Stimulated activated CD4-positive, alpha-beta T cell treated with anti-CD3 and anti-CD28 coated beads, TNF-alpha, amount 100 ng/mL, for 24 hours (primary cell): ENCODE measurements around the gene NR4A1.
A peak's percentile ranks its signal among the peaks of the same experiment; 100 is the strongest.

Experiments used
- DNase-seq, 3 experiments: peaks; one replicate each; pipeline ENCODE4 v3.0.0-alpha.2; 2020; ENCODE audit warnings: low read depth in 3 of 3

The NR4A1 gene

DNA sequence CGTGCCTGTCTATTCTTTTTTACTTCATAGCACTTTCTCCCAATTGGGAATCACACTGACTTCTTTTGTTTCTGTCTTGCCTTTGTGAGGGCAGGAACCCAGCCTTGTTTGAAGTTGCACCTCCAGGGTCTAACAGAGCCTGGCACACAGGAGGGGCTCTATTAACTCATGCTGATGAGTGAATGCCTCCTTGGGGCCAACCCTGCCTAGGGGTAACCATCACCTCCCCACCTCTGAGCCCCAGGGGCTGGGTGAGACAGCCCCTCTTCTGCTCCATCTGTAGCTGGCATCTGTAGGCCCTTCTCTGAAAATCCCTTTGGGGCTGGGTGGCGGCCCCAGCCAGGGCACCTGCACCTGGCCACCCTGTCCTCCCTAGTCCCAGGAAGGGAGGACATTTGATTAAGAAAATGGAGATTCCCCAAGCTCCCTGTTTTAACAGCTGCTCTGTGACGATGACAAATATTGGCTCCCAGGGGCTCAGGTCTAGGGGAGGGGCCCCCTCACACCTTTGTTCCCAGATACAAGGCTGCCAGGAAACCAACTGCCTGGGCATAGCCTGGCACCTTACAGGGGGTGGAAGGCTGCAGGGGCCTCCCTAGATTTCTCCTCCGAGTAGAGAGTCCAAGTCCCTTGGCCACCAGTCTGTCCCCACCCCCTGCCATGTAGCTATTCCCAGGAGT, 32.7 kb upstream of the NR4A1 start:
- DNase-seq = no peak

DNA sequence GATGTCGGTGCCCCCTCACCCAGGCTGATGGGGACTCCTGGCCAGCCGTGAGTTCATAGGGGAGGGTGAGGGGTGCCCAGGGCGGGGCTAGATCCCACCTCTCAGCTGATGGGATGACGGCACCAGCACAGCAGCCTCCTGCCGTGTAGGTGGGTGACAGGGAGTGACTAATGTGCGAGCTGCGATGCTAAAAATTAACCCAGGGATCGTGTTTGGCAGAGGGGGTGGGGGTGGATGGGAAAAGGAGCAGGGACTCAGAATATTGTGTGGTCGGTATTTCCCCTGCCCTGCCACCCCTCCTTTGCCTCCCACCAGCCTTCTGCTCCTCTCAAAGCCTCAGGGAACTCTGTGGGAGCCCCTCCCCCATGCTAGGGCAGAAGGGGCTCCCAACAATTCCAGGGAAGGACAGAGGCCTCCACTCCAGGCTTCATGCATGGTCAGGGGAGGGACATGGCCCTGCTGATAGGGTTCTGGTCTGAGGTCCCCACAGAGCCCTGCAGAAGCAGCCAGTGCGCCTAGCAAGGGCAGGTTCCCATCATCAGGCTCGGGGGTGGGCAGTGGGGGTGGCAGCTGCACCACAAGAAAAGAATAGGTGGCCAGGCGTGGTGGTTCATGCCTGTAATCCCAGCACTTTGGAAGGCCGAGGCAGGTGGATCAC, 32.0 kb upstream of the NR4A1 start:
- DNase-seq = no peak

DNA sequence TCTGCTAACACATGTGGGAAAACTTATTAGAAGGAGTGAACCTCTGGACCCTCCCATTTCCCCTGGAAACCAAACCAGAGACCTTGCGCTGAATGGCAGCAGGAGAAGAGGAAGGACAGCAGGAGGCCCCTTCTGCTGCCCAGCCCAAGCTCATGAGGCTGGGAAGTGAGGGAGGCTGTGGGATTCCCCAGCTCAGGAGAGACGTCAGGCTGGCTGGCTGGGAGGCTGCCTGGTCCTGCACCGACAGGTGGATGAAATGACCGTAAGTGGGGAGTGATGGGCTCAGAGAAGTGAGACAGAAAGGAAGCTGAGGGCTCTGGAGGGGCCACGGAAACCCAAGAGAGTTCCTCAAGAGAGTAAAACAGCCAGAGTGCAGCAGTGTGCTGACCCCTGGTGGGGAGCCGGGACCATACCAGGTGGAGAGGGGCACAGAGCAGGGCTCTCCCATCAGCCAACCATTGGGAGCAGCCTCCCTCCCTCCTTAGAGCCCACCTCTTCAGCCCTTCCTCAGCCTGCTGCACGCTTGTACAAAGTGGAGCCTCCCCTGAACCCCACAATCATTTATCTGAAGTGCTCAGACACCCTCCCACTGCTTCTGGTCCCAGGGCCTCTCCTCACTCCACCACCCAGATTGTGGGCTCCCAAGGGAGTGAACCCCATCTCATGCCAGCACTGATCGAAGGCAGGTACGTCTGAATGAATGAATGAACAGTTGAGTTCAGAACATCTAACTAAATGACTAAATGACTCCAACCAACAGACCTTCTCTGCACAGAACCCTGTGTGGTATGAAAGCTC, 30.5 kb upstream of the NR4A1 start:
- peak in 1 of 3 experiments; percentile 57 for DNase-seq

DNA sequence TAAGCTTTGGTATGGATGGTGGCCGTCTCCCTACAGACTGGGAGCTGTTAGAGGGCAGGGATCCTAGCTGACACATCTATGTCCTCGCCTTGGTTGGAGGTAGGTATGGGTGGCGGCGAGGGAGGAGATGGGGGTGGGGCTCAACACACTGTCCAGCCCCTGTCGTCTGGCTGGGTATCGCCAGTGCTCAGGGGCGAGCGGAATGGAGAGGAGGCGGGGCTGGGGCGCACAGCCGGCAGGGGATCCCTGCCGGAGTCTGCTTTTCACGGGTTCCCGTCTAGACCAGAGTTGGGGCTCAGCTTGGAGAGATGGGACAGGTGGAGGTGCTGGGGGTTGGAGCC, 28.4 kb upstream of the NR4A1 start:
- no peak for DNase-seq

DNA sequence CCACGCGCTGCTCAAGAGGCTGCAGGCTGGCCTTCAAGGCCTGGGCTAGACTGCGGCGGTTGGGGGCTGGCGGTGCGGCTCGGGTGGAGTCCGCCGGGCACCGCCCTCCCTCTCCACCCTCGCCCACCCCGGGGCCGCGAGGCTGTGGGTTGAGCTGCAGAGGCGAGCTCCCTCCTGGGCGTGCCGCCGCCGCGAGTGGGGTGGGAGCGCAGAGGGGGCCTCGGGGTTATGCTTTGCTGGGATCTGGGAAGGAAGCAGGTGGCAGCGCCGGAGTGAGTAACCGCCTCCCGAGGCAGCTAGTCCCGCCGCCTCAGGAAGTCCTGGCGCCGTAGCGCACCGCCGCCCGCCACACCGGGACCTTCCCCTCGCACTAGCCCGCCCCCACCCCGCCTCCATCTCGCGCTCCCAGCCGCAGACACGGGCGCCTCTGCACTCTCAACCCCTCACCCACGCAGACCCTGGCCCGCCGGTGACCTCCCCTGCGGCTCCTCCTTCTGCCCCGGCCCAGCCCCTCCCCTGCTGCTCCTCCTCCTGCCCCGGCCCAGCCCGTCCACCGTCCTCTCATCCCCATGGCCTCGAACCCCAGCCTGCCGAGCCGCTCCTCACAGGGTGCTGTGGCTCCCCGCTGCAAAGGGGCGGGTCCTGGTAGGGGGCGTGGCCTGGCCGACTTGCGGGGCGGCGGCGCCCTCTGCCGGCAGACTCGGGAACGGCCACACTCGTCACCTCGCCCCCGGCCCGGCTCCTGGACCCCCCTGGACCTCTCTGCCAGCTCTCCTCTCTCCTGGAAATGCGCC, 27.9 kb upstream of the NR4A1 start:
- peak; percentile 88 to 95 (median 89) for DNase-seq

DNA sequence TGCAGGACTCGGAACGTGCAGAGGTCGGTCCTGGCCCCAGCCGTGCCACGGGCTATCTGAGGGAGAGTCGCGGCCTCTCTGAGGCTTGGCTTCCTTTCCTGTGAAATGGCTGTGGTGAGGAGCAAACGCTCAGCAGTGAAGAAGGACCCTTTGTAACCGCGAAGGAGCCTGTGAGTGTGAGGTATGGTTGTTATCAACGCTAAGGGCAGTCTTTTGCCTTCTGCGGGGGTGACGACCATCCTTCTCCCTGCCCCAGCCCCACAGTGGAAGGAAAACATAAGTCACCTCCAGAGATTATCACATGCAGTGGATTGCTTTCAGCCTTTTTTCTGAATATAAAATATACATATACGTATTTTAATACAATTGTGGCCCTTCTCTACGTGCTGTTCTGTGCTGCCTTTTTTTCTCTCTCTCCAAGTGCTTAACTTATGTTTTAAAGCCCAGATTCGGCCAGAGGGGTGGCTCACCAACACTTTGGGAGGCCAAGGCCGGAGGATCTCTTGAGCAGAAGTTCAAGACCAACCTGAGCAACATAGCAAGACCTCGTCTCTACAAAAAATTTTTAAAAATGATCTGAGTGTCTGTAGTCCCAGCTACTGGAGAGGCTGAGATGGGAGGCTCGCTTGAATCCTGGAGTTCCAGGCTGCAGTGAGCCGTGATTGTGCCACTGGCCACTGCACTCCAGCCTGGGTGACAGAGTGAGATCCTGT, 27.1 kb upstream of the NR4A1 start:
- DNase-seq = no peak

DNA sequence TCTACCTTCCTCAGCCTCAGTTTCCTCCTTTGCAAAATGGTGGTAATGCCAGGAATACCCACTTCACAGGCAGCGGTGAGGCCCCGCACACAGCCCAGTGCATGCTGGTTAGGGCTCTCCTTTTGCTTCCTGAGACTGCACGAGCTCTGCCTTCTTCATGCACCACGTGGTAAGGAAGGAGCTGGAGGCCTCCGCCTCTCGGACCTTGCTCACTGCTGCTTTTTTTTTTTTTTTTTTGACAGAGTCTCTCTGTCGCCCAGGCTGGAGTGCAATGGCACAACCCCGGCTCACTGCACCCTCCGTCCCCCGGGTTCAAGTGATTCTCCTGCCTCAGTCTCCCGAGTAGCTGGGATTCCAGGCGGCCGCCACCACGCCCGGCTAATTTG, 26.4 kb upstream of the NR4A1 start:
- peak in 1 of 3 experiments; percentile 69 for DNase-seq

DNA sequence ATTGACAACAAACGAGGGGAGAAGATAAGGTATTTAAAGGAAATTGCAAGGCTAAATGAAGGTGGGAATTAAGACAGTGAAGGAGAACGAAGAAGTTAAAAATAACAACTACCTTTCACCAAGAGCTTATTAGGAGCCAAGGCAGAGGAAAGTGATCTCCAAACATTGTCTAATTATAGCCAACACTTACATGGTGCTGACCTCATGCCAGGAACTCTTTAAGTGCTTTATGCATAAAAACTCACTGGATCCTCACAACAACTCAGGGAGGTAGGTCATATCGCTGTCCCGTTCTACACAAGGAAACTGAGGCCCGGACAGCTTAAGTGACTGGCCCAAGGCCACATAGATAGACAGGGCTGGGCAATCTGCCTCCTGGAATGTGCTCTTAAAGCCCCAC, 25.0 kb upstream of the NR4A1 start:
- no peak for DNase-seq

DNA sequence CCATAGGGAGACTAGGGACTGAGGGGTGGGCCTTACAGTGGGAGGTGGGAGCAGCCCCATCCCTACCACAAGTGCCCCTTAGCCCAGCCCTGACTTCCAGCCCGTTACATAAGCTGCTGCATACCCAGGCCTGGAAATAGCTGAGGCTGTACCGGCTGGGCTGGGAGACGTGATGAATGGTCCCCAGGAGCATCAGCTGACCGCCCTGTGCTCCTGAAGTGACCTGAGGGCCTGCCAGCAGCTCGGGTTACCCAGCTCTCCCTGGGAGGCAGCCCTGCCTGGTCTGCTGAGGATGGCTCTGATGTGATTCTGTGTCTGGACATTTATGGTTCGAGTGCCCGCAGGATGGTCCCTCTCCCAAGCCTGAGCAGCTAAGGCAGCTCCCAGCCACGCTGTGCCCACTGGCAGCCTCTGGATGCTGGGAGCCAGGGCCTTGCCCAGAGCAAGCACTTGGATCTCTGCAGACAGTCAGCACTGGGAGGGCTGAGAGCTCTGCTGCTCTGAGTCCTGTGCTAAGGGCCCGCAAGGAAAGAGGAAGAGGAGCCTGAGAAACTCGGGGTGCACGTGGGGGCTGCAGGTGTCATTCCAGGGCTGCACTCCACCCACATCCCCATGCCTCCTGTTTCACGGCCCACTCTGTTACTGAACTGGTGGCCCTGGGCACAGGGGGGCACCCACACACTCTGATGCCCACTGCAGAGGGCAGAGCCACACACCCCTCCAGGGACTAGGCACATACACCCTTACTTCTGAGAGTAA, 24.0 kb upstream of the NR4A1 start:
- DNase-seq = no peak

DNA sequence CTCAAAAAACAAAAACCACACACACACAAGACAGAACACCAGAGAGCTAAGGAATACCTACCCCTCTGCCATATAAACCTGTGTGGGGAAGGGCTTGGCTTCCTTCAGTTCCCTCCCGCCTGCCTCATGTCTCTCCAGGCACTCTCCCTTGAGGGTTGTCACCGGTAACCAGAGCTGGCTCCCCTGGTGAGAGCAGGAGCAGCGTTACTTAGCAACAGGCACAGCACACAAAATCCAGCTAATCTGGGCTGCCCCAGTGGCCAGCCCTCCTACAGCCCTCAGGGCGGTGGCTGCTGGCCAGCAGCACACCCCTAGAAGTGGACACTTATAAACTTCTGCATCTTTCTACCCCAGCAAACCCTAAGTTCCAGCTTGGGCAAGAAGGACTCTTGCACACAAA, 21.6 kb upstream of the NR4A1 start:
- no peak for DNase-seq

DNA sequence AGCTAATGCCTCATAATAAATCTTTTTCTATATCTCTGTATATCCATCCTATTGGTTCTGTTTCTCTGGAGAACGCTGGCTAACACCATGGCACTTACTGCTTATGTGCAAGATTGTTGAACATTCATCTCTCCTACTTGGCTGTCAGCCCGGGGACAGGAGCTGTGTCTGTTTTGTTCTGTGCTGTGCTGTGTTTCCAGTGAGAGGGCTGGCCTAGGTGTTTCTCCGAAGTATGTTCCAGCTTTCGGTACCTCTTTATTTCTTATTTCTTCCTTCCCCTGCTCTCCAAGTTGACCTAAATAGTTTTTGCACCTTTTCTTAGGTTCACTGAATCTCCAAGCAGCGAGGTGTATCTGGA, 18.8 kb upstream of the NR4A1 start:
- DNase-seq = no peak

DNA sequence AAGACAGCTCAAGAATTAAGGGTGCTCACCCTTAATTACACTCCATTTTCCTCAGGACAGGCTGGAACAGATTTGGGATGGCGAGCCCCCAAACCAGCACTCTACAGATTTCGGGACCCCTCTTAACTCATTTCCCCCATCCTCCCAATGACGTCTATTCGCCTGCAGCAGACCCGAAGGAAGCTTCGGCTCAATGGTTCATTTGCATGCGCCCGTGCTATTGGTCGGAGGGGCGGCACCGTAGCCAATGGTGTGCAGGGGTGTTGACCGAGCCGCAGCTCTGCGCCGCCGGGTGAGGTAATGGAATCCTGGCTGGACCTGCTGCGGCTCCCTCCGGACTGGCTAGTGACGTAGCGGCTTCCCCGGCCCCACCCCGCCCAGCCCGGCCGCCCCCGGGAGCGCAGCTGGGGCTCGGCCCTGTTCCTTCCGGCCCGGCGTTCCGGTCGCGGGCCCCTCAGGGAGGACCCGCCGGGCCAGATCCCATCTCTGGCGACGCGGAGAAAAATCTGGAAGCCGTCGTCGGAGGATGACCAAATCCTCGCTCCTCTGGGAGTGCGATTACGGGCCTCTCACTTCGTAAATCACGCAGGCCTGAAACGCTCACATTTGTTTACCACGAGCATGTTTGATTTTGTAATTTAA, 18.3 kb upstream of the NR4A1 start:
- peak; percentile 74 to 90 (median 75) for DNase-seq

DNA sequence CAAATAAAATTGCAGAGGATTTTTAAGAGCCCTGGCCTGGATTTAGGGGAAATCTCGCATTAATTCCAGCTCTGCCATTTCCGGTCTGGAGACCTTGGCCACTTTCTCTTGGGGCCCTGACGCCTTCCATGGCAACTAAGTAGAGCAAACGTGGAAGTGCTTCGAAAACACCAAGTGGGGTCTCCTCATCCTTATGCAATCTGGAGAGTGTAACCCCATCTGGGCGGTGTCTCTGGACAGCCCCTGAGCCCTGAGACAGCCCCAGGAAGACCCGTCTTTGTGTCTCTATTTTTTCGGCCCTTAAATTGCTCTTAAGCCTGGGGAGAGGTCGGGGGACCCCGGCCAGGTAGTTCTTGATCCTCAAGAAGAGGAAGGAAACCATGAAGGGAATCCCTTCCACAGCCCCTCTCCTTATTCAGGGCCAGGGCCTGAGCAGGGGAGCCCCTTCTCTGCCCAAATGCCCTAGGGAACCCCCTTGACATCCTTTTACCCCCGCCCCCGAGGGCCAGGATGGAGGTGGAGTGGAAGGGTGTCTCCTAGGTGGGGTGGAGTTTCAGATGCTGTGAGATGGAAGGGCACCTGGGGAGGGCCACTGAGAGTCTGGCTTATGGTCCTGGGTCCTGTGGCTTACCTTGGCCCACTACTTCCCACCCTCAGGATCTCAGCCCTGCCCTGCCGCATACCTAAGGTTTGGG, 17.6 kb upstream of the NR4A1 start:
- DNase-seq = no peak

DNA sequence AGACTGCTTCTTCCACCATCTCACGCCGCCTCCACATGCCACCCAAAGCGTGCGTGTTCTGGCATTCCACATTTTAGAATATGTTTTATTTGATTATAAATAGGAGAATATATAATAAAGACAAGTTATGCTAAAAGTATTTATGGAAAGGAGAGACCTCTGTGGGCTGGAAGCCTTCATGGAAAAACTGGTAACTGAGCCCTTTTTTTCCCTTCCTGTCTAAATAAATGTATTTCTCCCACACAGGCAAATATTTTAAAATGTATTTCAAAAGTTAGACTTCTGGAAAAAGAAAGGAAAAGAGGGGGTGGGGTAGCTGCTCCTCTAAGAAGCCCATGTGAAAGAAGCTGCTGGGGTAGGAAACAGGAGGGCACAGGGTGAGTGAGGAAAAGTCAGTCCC, 16.1 kb upstream of the NR4A1 start:
- DNase-seq = no peak

DNA sequence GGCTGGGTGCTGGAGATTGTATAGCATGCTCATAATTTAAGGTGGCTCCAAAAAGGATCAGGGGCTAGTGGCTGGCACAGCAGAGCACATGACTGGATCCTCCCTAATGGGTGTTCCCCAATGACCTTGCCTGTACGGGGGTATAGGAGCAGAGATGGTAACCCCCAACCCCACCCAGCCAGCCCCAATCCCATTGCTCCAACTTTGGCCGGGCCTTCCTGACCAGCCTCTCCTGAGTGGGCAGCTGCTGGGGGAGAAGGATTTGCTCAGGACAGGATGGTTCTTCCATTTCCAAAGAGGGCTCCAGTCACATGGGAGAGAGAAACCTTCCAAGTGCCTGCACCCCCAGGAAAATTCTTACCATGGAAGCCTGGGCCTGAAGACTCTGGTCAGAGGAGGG, 15.3 kb upstream of the NR4A1 start:
- no peak for DNase-seq

DNA sequence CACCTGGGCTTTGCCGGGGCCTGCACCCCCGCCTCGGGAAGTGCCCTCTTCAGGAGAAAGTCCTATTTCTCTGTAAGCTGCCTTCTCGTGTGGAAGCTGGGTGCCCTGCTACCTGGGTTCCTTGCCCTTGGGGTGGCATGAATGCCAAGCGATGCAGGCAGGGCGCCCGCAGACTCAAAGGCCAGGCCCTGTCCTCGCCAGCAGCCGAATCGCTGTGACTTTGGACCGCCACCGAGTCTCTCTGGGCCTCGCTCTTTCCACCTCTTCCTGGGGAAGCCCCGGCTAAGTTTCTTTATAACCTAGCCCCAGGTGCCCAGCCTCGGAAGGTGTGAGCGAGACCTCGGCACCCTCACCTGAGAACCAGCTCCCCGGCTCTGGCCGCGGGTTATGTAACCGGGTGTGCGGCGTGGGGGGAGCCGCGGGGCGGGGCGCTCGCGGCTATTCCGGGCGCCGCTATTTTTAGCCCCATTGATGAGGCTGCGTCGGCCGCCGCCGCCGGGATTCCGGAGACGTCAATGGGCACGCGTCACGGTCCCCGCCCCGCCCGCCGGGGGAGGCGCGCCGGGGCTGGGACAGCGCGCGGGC, 14.6 kb upstream of the NR4A1 start:
- DNase-seq = peak; percentile 46 to 76 (median 64)

DNA sequence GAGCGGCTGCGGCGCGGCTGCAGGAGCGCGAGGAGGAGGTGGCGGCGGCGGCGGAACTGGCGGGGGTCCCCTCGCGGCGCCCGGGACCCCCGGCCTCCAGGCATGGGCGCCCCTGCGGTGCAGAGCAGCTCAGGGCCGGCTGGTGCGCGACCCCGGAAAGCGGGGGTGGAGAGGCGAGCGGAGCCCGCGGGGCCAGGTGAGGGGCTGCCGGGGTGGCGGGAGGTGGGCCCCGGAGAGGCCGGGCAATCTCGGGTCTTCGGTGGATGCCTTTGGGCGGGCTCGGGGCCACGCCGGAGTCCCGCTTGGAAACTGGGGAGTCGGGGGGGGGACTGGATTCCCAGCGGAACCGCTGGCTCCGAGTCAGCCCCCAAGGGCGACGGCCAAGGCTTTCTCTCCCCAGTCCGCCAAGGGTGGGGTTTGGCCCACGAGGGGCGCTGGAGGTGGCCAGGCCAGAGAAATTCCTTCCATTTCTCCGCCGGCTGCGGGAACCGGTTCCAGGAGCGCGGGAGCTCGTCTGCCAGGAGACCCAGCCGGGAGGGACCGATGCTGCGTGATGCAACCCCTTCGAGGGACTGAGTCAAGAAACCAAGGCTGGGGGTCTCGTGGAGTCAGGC, 13.9 kb upstream of the NR4A1 start:
- no peak for DNase-seq

DNA sequence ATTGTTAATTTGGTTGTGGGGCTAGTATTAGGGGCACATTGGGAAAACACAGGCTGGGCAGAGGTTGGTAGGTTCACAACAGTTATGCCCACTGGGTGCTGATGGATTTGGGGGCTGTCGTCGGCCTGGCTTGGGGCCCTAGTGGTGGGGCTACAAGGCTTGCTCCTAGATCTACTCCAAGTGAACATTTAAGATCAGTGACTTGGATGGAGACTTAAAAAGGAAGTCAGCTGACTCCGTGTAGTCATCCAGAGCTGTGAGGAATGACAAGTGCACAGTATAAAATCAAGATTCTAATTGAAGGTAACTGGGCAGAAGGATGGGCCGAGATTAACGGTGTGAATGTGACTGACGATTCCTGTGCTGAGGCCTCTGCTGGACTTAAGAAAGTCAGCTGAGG, 12.8 kb upstream of the NR4A1 start:
- no peak for DNase-seq

DNA sequence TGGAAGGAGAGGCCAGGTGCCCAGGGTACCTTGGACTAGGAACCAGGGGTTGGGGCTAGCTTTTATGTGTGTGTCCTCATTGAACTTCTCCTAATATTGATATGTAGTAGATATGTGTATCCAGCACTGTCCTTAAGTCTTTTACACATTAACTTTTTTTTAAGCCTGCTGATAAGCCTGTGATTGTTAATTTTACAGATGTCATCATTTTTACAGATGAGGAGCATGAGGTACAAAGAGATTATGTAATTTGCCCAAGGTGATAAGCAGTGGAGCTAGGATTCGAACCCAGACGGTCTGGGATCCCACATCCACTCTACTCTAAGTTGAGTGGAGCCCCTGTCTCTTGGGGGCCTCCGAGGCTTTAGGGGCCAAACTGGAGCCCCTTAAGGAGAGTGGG, 10.2 kb upstream of the NR4A1 start:
- no peak for DNase-seq
